DMS153 (cell line): ENCODE measurements around the gene COX17.

ENCODE experiments used
- DNase-seq: peaks from one replicate; lab custom pipeline; 2025; lab: John Stamatoyannopoulos, UW

COX17 gene

GRCh38 chr3:119673875-119674274, 3.3 kb downstream of the COX17 start:
- no peak for DNase-seq

GRCh38 chr3:119672776-119673175, 4.4 kb downstream of the COX17 start:
- no peak for DNase-seq

GRCh38 chr3:119669906-119670570, 7.2 kb downstream of the COX17 start:
- DNase-seq: no peak

- no peak for DNase-seq
These were observed 11.1 kb downstream of the COX17 start for GRCh38 chr3:119665954-119666559.

- no peak for DNase-seq
These were observed 12.3 kb downstream of the COX17 start for GRCh38 chr3:119664850-119665379.

- DNase-seq: no peak
These were observed 12.8 kb downstream of the COX17 start for GRCh38 chr3:119664370-119664769.

- no peak for DNase-seq
These were observed 13.3 kb downstream of the COX17 start for GRCh38 chr3:119663885-119664284.

GRCh38 chr3:119662604-119663373, 14.4 kb downstream of the COX17 start:
- DNase-seq: no peak

- DNase-seq: no peak
These were observed 16.4 kb downstream of the COX17 start, which contains the start of gene POPDC2 for GRCh38 chr3:119660474-119661440. POPDC2 (minus strand) TSS chr3:119660589; CDS start chr3:119660423, 166 bp downstream.

GRCh38 chr3:119659606-119660291, 17.5 kb downstream of the COX17 start:
- DNase-seq: no peak

GRCh38 chr3:119658994-119659393, 18.2 kb downstream of the COX17 start:
- no peak for DNase-seq

- no peak for DNase-seq
These were observed 19.1 kb downstream of the COX17 start for GRCh38 chr3:119657887-119658702.

- DNase-seq: no peak
These were observed 23.3 kb downstream of the COX17 start for GRCh38 chr3:119653876-119654275.

GRCh38 chr3:119652306-119653033, 24.7 kb downstream of the COX17 start:
- DNase-seq: no peak

GRCh38 chr3:119649761-119650160, 27.4 kb downstream of the COX17 start:
- DNase-seq: no peak

GRCh38 chr3:119647843-119648575, 29.2 kb downstream of the COX17 start:
- no peak for DNase-seq

GRCh38 chr3:119647171-119647570, 30.0 kb downstream of the COX17 start:
- no peak for DNase-seq

- DNase-seq: no peak
These were observed 31.4 kb downstream of the COX17 start for GRCh38 chr3:119645813-119646212.

- no peak for DNase-seq
These were observed 32.7 kb downstream of the COX17 start for GRCh38 chr3:119644481-119644880.
